Ramos (cell line): ENCODE measurements around the gene PCIF1.
"Not testable (repeated sequence)": the region's sequence is repeated elsewhere in the genome, so short reads cannot be mapped to it uniquely, and the experiment has no call there.

Experiments used
- in situ Hi-C: fragments of 300-500 bp; cut with MboI; formaldehyde crosslinking; loops from one replicate; pipeline ENCODE4 v1.14.3; 2022; ENCODE audit warnings: low sequenced_read_pairs; ENCODE audit not compliant: unreplicated experiment

Gene PCIF1

GRCh38 chr20:45944151-45944964 is 9.9 kb downstream of the PCIF1 start:
- in situ Hi-C loops, result loop anchor here (25.0 kb wide), 1 partner anchor 132 kb away; the partner anchor contains the start of gene UBE2C

GRCh38 chr20:45944965-45945677 is 10.6 kb downstream of the PCIF1 start:
- in situ Hi-C loops, result loop anchor here (25.0 kb wide), 1 partner anchor 133 kb away; the partner anchor contains the start of gene UBE2C

GRCh38 chr20:45945678-45946148 is 11.2 kb downstream of the PCIF1 start:
- in situ Hi-C loops, result loop anchor here (25.0 kb wide), 1 partner anchor 133 kb away; the partner anchor contains the start of gene UBE2C

- in situ Hi-C loops, result loop anchor here (25.0 kb wide), 1 partner anchor 134 kb away; the partner anchor contains the start of gene UBE2C
Measured at GRCh38 chr20:45946149-45946970, 11.9 kb downstream of the PCIF1 start.

- in situ Hi-C loops, result loop anchor here (25.0 kb wide), 1 partner anchor 135 kb away; the partner anchor contains the start of gene UBE2C
Measured at GRCh38 chr20:45947110-45947866, 12.8 kb downstream of the PCIF1 start.

- in situ Hi-C loops, result loop anchor here (25.0 kb wide), 1 partner anchor 136 kb away; the partner anchor contains the start of gene UBE2C
Measured at GRCh38 chr20:45948261-45948733, 13.8 kb downstream of the PCIF1 start.

GRCh38 chr20:45948742-45949541 is 14.5 kb downstream of the PCIF1 start:
- in situ Hi-C loops, result loop anchor here (25.0 kb wide), 1 partner anchor 137 kb away; the partner anchor contains the start of gene UBE2C

GRCh38 chr20:45949542-45950329 is 15.3 kb downstream of the PCIF1 start:
- in situ Hi-C loops, result loop anchor here (25.0 kb wide), 1 partner anchor 137 kb away; the partner anchor contains the start of gene UBE2C

GRCh38 chr20:45950330-45950646 is 15.8 kb downstream of the PCIF1 start:
- in situ Hi-C loops, result no loop called here

- in situ Hi-C loops, result no loop called here
Measured at GRCh38 chr20:45951925-45952834, 17.7 kb downstream of the PCIF1 start.

GRCh38 chr20:45952861-45953260 is 18.4 kb downstream of the PCIF1 start:
- in situ Hi-C loops, result no loop called here

- in situ Hi-C loops, result no loop called here
Measured at GRCh38 chr20:45953672-45954071, 19.2 kb downstream of the PCIF1 start.

GRCh38 chr20:45956326-45956725 is 21.8 kb downstream of the PCIF1 start:
- in situ Hi-C loops, result not testable (repeated sequence)

GRCh38 chr20:45957021-45957941 is 22.8 kb downstream of the PCIF1 start:
- in situ Hi-C loops, result no loop called here

GRCh38 chr20:45958593-45958992 is 24.1 kb downstream of the PCIF1 start:
- in situ Hi-C loops, result no loop called here

GRCh38 chr20:45959126-45959525 is 24.6 kb downstream of the PCIF1 start:
- in situ Hi-C loops, result no loop called here
